Measurements from ENCODE around the gene ALDH3B2. TPM values are rescaled to one million over a fixed set of nuclear protein-coding genes. Genes with fewer than 3 reads are reported as not detected.

The ALDH3B2 gene
- total RNA-seq, 1 experiment from 2014 or later: 0.13 TPM

GRCh38 chr11:67696998-67697397, 22.6 kb upstream of the ALDH3B2 start (continued):
- TF ChIP-seq AR (CRISPR knock-in tag; IDR thresholded peaks at IDR 0.05) (no peak), ELF4 (CRISPR knock-in tag; IDR thresholded peaks at IDR 0.05; ENCODE audit: low read depth) (no peak), NR2C2 (CRISPR knock-in tag; IDR thresholded peaks at IDR 0.05) (no peak), ZNF423 (CRISPR knock-in tag; IDR thresholded peaks at IDR 0.05) (no peak), CDX4 (CRISPR knock-in tag; IDR thresholded peaks at IDR 0.05; ENCODE audit: borderline replicate concordance) (no peak), NFYB (CRISPR knock-in tag; conservative IDR thresholded peaks at IDR 0.05; ENCODE audit: low read depth) (no peak), USF2 (CRISPR knock-in tag; IDR thresholded peaks at IDR 0.05) (no peak), MXD4 (CRISPR knock-in tag; IDR thresholded peaks at IDR 0.05; ENCODE audit: borderline replicate concordance) (no peak), PREB (CRISPR knock-in tag; IDR thresholded peaks at IDR 0.05; ENCODE audit: borderline replicate concordance) (no peak)

- no peak for ATAC-seq
- no peak for TF ChIP-seq ERG (CRISPR knock-in tag; IDR thresholded peaks at IDR 0.05)
- peaks cover 18% of the 10 kb centered on the region for H3K36me3 Mint-ChIP-seq
- no peak for DNase-seq (ENCODE audit: low spot score)
- no peak overlapping the region for H3K4me3 Mint-ChIP-seq
- no peak overlapping the region for H3K27ac Mint-ChIP-seq
- CTCF ChIA-PET: no interaction called here
- peaks cover 37% of the 10 kb centered on the region for H3K9me3 Mint-ChIP-seq
- H3K4me1 Mint-ChIP-seq: peaks cover 2% of the 10 kb centered on the region; the same call in 1 of the 2 replicates
- POLR2A ChIA-PET: no interaction called here
- H3K27me3 Mint-ChIP-seq (ENCODE audit: low read depth): peaks cover 13% of the 10 kb centered on the region
Observed at GRCh38 chr11:67695606-67696005, 21.2 kb upstream of the ALDH3B2 start.

- H3K4me1 Mint-ChIP-seq: peaks cover 1% of the 10 kb centered on the region; the same call in 1 of the 2 replicates
- H3K36me3 Mint-ChIP-seq: peaks cover 17% of the 10 kb centered on the region
- no peak for ATAC-seq
- DNase-seq (ENCODE audit: low spot score): no peak
- CTCF ChIA-PET: no interaction called here
- peaks cover 13% of the 10 kb centered on the region for H3K27me3 Mint-ChIP-seq (ENCODE audit: low read depth)
- peaks cover 36% of the 10 kb centered on the region for H3K9me3 Mint-ChIP-seq
- H3K27ac Mint-ChIP-seq: no peak overlapping the region
- POLR2A ChIA-PET: no interaction called here
- no peak overlapping the region for H3K4me3 Mint-ChIP-seq
- no peak for TF ChIP-seq ZNF512 (CRISPR knock-in tag; IDR thresholded peaks at IDR 0.05; ENCODE audit: borderline replicate concordance)
- no peak for TF ChIP-seq CREM (CRISPR knock-in tag; IDR thresholded peaks at IDR 0.05)
- TF ChIP-seq RORB (CRISPR knock-in tag; IDR thresholded peaks at IDR 0.05): no peak
- no peak for TF ChIP-seq NR3C1 (CRISPR knock-in tag; conservative IDR thresholded peaks at IDR 0.05; ENCODE audit: low read depth)
- TF ChIP-seq HMGXB4 (CRISPR knock-in tag; IDR thresholded peaks at IDR 0.05): no peak
- no peak for TF ChIP-seq NR2C2 (CRISPR knock-in tag; IDR thresholded peaks at IDR 0.05)
- TF ChIP-seq ZBTB43 (CRISPR knock-in tag; IDR thresholded peaks at IDR 0.05): no peak
Observed at GRCh38 chr11:67694875-67695555, 20.6 kb upstream of the ALDH3B2 start.
